AG04450 (cell line): ENCODE measurements around the gene S100A14. TPM values are rescaled to one million over a fixed set of nuclear protein-coding genes. Genes with fewer than 3 reads are reported as not detected.
"Not testable (repeated sequence)": the region's sequence is repeated elsewhere in the genome, so short reads cannot be mapped to it uniquely, and the experiment has no call there.

Experiments used
- CTCF ChIA-PET: fragments of 300-600, 350-600 bp; formaldehyde crosslinking; extraction: SDS; loops from one replicate; lab custom pipeline; 2022; ENCODE audit warnings: antibody characterized with exemption, inconsistent platforms; lab: Charles Lee
- POLR2A ChIA-PET: fragments of 350-600 bp; formaldehyde crosslinking; extraction: SDS; loops from one replicate; lab custom pipeline; 2021; ENCODE audit warnings: antibody characterized with exemption, inconsistent platforms; lab: Yijun Ruan, JAX
- DNase-seq: peaks from one replicate; pipeline ENCODE4 v3.0.0-alpha.2; 2011; ENCODE audit warnings: low read depth, low spot score
- H3K27ac ChIP-seq: one replicate; pipeline ENCODE4 v1.5.1; 2012; ENCODE audit warnings: low read depth, low read length, control low read depth
- H3K27me3 ChIP-seq: one replicate; pipeline ENCODE4 v1.6.0; 2012; ENCODE audit warnings: low read length; ENCODE audit not compliant: control insufficient read depth, insufficient read depth
- H3K4me3 ChIP-seq: 2 replicates; pipeline ENCODE4 v1.5.1; 2011; ENCODE audit warnings: mild to moderate bottlenecking, low read depth, low read length, control low read depth
- H3K9me3 ChIP-seq: 2 replicates; pipeline ENCODE4 v1.5.1; 2012; ENCODE audit warnings: low read length; ENCODE audit not compliant: control insufficient read depth, insufficient read depth
- polyA plus RNA-seq: library from polyadenylated mRNA; depleted of rRNA; stranded (reverse); fragments of >200 nt; gene quantifications from 2 replicates; pipeline ENCODE4 v1.2.3, GENCODE V29; 2011
- TF ChIP-seq, protein P1 (sequence below): IDR thresholded peaks from 2 replicates; pipeline ENCODE4 v1.5.1; 2011; ENCODE audit warnings: low read depth, low read length, control low read depth, inconsistent platforms

The S100A14 gene
- polyA plus RNA-seq, 1 experiment: not detected

DNA sequence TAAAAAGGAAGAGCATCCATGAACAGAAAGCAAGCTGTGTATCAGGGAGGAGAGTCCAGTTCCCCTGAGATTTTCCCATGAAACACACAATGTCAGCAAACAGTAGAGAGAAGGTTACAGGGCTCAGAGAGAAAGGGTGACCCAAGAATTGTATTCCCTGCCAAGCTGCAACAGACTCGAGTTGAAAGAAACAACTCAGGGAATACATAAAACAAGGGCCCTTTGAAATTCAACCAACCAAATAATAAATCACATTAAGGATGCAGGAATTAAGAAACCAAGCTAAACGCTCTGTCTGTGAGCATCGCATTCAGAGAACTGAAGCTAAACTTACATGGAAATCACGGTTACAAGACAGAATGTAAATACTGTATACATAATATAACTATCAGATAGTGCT lies 23.4 kb downstream of the S100A14 start:
- CTCF ChIA-PET: interaction anchor here (0.6 to 3.7 kb wide), 7 partner anchors 20 to 243 kb away, joined by 3 to 19 read pairs (median 3); partner anchors contain the start of gene S100A13
- POLR2A ChIA-PET: interaction anchor here (0.8 kb wide), 1 partner anchor 17 kb away, joined by 4 read pairs; no protein-coding TSS in a partner anchor
- Histone ChIP-seq H3K4me3 (no peak overlapping the region), H3K9me3 (no peaks in the 10 kb centered on the region), H3K27ac (no peak overlapping the region), H3K27me3 (no peaks in the 10 kb centered on the region)
- TF ChIP-seq, protein P1, sequence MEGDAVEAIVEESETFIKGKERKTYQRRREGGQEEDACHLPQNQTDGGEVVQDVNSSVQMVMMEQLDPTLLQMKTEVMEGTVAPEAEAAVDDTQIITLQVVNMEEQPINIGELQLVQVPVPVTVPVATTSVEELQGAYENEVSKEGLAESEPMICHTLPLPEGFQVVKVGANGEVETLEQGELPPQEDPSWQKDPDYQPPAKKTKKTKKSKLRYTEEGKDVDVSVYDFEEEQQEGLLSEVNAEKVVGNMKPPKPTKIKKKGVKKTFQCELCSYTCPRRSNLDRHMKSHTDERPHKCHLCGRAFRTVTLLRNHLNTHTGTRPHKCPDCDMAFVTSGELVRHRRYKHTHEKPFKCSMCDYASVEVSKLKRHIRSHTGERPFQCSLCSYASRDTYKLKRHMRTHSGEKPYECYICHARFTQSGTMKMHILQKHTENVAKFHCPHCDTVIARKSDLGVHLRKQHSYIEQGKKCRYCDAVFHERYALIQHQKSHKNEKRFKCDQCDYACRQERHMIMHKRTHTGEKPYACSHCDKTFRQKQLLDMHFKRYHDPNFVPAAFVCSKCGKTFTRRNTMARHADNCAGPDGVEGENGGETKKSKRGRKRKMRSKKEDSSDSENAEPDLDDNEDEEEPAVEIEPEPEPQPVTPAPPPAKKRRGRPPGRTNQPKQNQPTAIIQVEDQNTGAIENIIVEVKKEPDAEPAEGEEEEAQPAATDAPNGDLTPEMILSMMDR: no peak
- DNase-seq: no peak

DNA sequence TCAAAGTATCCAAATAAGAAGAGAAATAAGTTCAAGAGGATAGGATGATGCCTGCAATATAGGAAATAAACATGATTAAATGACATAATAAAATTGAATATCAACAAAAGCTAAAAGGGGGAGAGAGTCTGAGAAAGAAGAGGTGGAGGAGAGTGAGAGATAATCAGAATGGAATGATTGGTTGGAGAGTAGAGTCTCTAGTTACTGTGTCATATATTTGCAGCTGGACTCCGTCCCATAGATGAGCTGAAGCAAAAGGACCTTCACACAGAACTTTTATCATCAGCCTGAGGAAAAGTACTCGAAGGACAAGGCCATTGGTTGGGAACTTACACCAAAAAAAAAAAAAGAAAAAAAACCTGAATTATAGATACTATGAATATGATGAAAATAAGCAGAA lies 27.6 kb downstream of the S100A14 start:
- TF ChIP-seq, protein P1: no peak

DNA sequence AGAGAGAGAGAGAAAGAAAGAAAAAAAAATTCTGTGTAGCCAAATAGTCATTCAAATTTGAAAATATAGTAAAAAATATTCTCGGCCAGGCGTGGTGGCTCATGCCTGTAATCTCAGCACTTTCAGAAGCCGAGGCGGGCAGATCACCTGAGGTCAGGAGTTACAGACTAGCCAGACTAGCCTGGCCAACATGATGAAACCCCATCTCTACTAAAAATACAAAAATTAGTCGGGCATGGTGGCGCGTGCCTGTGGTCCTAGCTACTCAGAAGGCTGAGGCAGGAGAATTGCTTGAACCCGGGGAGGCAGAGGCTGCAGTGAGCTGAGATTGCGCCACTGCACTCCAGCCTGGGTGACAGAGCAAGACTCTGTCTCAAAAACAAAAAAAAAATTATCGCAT lies 28.1 kb downstream of the S100A14 start:
- not testable (repeated sequence) for H3K27me3 ChIP-seq, H3K27ac ChIP-seq, H3K4me3 ChIP-seq, H3K9me3 ChIP-seq, DNase-seq
- POLR2A ChIA-PET: interaction anchor here (0.7 kb wide), 1 partner anchor 53 kb away, joined by 5 read pairs; no protein-coding TSS in a partner anchor
- CTCF ChIA-PET: interaction anchor here (1.1 to 1.9 kb wide), 3 partner anchors 16 to 55 kb away, joined by 5 to 6 read pairs (median 5); no protein-coding TSS in a partner anchor

More for the DNA sequence above, 27.6 kb downstream of the S100A14 start:
- DNase-seq: no peak
- H3K27ac ChIP-seq: no peak overlapping the region
- CTCF ChIA-PET: interaction anchor here (1.1 to 1.9 kb wide), 3 partner anchors 16 to 55 kb away, joined by 5 to 6 read pairs (median 5); no protein-coding TSS in a partner anchor
- POLR2A ChIA-PET: interaction anchor here (0.7 kb wide), 1 partner anchor 54 kb away, joined by 5 read pairs; no protein-coding TSS in a partner anchor
- H3K9me3 ChIP-seq: no peaks in the 10 kb centered on the region
- no peak overlapping the region for H3K4me3 ChIP-seq
- no peaks in the 10 kb centered on the region for H3K27me3 ChIP-seq

DNA sequence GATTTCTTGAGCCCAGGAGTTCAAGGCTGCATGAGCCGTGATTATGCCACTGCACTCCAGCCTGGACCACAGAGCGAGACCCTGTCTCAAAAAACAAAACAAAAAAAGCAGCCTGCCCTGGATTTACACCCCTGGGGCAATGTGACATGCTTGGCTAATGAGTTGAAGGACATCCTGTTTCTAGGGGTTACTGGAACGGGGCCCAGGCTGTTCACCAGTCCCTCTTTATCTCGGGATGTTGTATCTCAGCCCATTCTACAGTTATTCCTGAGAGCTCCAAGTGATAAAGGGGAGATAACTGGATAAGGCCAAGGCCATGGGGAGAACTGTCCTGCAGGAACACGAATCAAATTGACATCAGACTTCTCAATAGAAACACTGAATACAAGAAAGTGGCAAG lies 28.8 kb downstream of the S100A14 start:
- ChIA-PET POLR2A (no interaction called here), CTCF (interaction anchor here (1.9 to 4.0 kb wide), 2 partner anchors 15 to 54 kb away, joined by 5 to 33 read pairs; no protein-coding TSS in a partner anchor)
- no peaks in the 10 kb centered on the region for H3K9me3 ChIP-seq
- TF ChIP-seq, protein P1: no peak
- DNase-seq: no peak
- no peaks in the 10 kb centered on the region for H3K27me3 ChIP-seq
- H3K27ac ChIP-seq: no peak overlapping the region
- H3K4me3 ChIP-seq: no peak overlapping the region

DNA sequence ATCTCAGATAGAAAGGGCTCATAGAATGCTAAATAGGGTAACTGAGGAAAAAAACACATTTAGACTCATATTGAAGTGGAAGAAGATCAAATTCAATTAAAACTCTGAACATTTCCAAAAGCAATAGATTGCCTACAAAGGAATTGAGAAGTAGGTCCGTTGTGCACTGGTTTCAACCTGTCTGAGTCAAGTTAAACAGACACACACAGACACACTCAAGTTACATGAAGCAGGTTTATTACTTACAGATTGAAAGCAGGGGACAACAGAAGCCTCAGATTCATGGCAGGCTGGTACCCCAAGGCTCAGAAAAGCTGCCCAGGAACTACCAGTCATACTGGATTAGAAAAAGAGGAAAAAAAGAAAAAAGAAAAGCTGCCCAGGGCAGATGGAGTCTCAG lies 29.8 kb downstream of the S100A14 start:
- Histone ChIP-seq H3K4me3 (no peak overlapping the region), H3K27me3 (no peaks in the 10 kb centered on the region), H3K9me3 (no peaks in the 10 kb centered on the region), H3K27ac (no peak overlapping the region)
- ChIA-PET POLR2A (no interaction called here), CTCF (interaction anchor here (4.0 kb wide), 1 partner anchor 14 kb away, joined by 33 read pairs; no protein-coding TSS in a partner anchor)
- no peak for DNase-seq
- TF ChIP-seq, protein P1: no peak
